HepG2 (cell line): ENCODE results near the gene ADAP2. TPM values are rescaled to one million over a fixed set of nuclear protein-coding genes. Genes with fewer than 3 reads are reported as not detected.
"Not testable (repeated sequence)": the region's sequence is repeated elsewhere in the genome, so short reads cannot be mapped to it uniquely, and the experiment has no call there.

ENCODE experiments used
- ATAC-seq: fragments of 200-7000 bp; cut with Tn5 transposase; 3 replicates; pipeline ENCODE4 v1.9.1; 2020; ENCODE audit warnings: mild to moderate bottlenecking, moderate library complexity
- BruUV-seq: library from RNA; stranded (reverse); fragments of 400-500 nt; replicated peaks from 2 replicates; lab custom pipeline; 2021; lab: Mats Ljungman, UMichigan
- CTCF ChIA-PET: fragments of 300-600 bp; formaldehyde crosslinking; extraction: SDS; loops from one replicate; lab custom pipeline; 2021; ENCODE audit warnings: low total read pairs, inconsistent platforms, low intra/inter-chr PET ratio; lab: Yijun Ruan, JAX
- POLR2A ChIA-PET: fragments of 350-600 bp; sonication (Branson Sonifier 250); formaldehyde crosslinking; loops from one replicate; lab custom pipeline; 2020; ENCODE audit warnings: antibody characterized with exemption, inconsistent platforms; lab: Yijun Ruan, JAX
- DNase-seq: peaks from one replicate; pipeline ENCODE4 v3.0.0-alpha.2; 2015; ENCODE audit warnings: low spot score
- FAIRE-seq: peaks from 3 replicates; lab custom pipeline; 2011; peaks lifted over from hg19 to GRCh38; lab: Jason Lieb, UNC
- H2AFZ ChIP-seq: one replicate; pipeline ENCODE4 v1.6.1; 2011; ENCODE audit warnings: low read length, inconsistent platforms
- H3K27ac ChIP-seq: fragments of 300-600 bp; 3 replicates; pipeline ENCODE4 v1.8.0; 2011; ENCODE audit warnings: mixed run types, mild to moderate bottlenecking, mixed read lengths, low read length, inconsistent platforms; ENCODE audit not compliant: insufficient read depth; ENCODE audit errors: extremely low read length
- H3K27me3 ChIP-seq, 2 experiments: fragments of 200-600 bp in 1 of 2; 2 replicates in 1 of 2; 3 replicates in 1 of 2; pipeline versions ENCODE4 v1.6.0 to v1.8.0; 2011; ENCODE audit warnings: low read length in 2 of 2, mild to moderate bottlenecking in 2 of 2, moderate library complexity in 2 of 2, inconsistent platforms in 1 of 2; ENCODE audit not compliant: insufficient read depth in 2 of 2, control insufficient read depth in 1 of 2
- H3K36me3 ChIP-seq, 2 experiments: fragments of 200-600 bp in 1 of 2; replicated peaks in 1 of 2; 2 replicates in 1 of 2; 3 replicates in 1 of 2; pipeline versions ENCODE4 v1.5.1 to v1.8.0; 2011; ENCODE audit warnings: low read length in 2 of 2, inconsistent platforms in 1 of 2; ENCODE audit not compliant: insufficient read depth in 2 of 2, control insufficient read depth in 1 of 2
- H3K4me1 ChIP-seq: 2 replicates; pipeline ENCODE4 v1.5.1; 2012; ENCODE audit warnings: low read length, inconsistent platforms; ENCODE audit not compliant: insufficient read depth
- H3K4me2 ChIP-seq: 2 replicates; pipeline ENCODE4 v1.6.0; 2011; ENCODE audit warnings: low read depth, low read length, inconsistent platforms
- H3K4me3 ChIP-seq, 3 experiments: fragments of 200-600 bp in 1 of 3; sonication (generic), shearing (Covaris generic) in 1 of 3; replicated peaks in 1 of 3; 2 replicates each; pipeline ENCODE4 v1.5.1; 2011 to 2016; ENCODE audit warnings: low read length in 3 of 3, inconsistent platforms in 2 of 3, low read depth in 2 of 3, mild to moderate bottlenecking in 2 of 3, control low read depth in 1 of 3, mixed read lengths in 1 of 3; ENCODE audit not compliant: insufficient read depth in 1 of 3
- H3K79me2 ChIP-seq: one replicate; pipeline ENCODE4 v1.6.1; 2011; ENCODE audit warnings: low read length, inconsistent platforms; ENCODE audit not compliant: insufficient read depth
- H3K9ac ChIP-seq: 2 replicates; pipeline ENCODE4 v1.6.0; 2011; ENCODE audit warnings: mild to moderate bottlenecking, low read depth, low read length, inconsistent platforms; ENCODE audit not compliant: insufficient read depth
- H3K9me3 ChIP-seq: 2 replicates; pipeline ENCODE4 v1.5.1; 2012; ENCODE audit warnings: mild to moderate bottlenecking, low read length
- H4K20me1 ChIP-seq: 2 replicates; pipeline ENCODE4 v1.6.0; 2011; ENCODE audit warnings: inconsistent platforms, mild to moderate bottlenecking, low read length, moderate library complexity; ENCODE audit not compliant: insufficient read depth
- HNF1A ChIP-seq, 2 experiments: sonication (generic) in 1 of 2; formaldehyde crosslinking in 1 of 2; IDR thresholded peaks; 2 replicates each; pipeline versions ENCODE4 v1.4.0 to v1.6.1; 2016 to 2020; ENCODE audit warnings: borderline replicate concordance in 1 of 2, low read depth in 1 of 2, mild to moderate bottlenecking in 1 of 2, missing genetic modification reagents in 1 of 2
- ZNF251 ChIP-seq: sonication (generic); formaldehyde crosslinking; IDR thresholded peaks from 2 replicates; pipeline ENCODE4 v1.9.0; 2021; ENCODE audit warnings: mild to moderate bottlenecking, missing genetic modification reagents
- ZNF382 ChIP-seq: sonication (generic); formaldehyde crosslinking; IDR thresholded peaks from 2 replicates; pipeline ENCODE4 v1.5.0; 2020; ENCODE audit warnings: missing genetic modification reagents, mild to moderate bottlenecking, borderline replicate concordance
- whole genome bisulfite sequencing: methylation state at CpG from one replicate; pipeline ENCODE4 v1.1.6; 2017; ENCODE audit warnings: low lambda C conversion rate; 5-methylcytosine and 5-hydroxymethylcytosine counted together
- in situ Hi-C: cut with HindIII; loops from 2 replicates; pipeline ENCODE4 v1.10.0; 2017; ENCODE audit warnings: low pct_unique_long_range_greater_than_20kb; ENCODE audit not compliant: extremely low pct_ligation_motif_present
- intact Hi-C: fragments of 100-400 bp; cut with micrococcal nuclease; formaldehyde crosslinking; loops from one replicate; pipeline ENCODE4 v1.10.0; 2022; ENCODE audit not compliant: unreplicated experiment
- polyA plus RNA-seq, 8 experiments: library from polyadenylated mRNA; depleted of rRNA in 3 of 8; stranded (reverse) in 7 of 8; unstranded in 1 of 8; fragments of >200 nt; fragmentation: Illumina TruSeq in 4 of 8; extraction: Trizol in 4 of 8; gene quantifications; 2 replicates each; pipeline versions ENCODE4 v1.2.1 to v1.2.3, GENCODE V29; 2011 to 2016; ENCODE audit warnings: low read depth in 4 of 8, missing spikeins in 1 of 8, mixed read lengths in 1 of 8; ENCODE audit not compliant: insufficient read depth in 1 of 8
- total RNA-seq, 5 experiments: library from RNA; depleted of rRNA; stranded (reverse); fragments of >200 nt; fragmentation: Illumina TruSeq; extraction: Trizol; gene quantifications; 2 replicates each; pipeline ENCODE4 v1.2.3, GENCODE V29; 2016; ENCODE audit warnings: low read depth in 1 of 5

ADAP2 gene
- total and polyA plus RNA-seq, 2 of the 13 experiments (the other 11 are each of a cell fraction or from before 2014, with no cell fraction given) = 0.51 to 0.70 TPM

- TF ChIP-seq ZNF382 (CRISPR knock-in tag) = no peak
Observed at GRCh38 chr17:30964876-30965275, 43.1 kb downstream of the ADAP2 start (continued).

- Histone ChIP-seq H3K9ac (no peak overlapping the region), H3K9me3 (no peaks in the 10 kb centered on the region), H3K79me2 (no peaks in the 10 kb centered on the region), H3K27ac (no peak overlapping the region), H3K4me1 (no peaks in the 10 kb centered on the region), H3K4me3 (no peak overlapping the region), H4K20me1 (no peaks in the 10 kb centered on the region), H2AFZ (no peak overlapping the region), H3K27me3 (no peaks in the 10 kb centered on the region), H3K36me3 (no peaks in the 10 kb centered on the region), H3K4me2 (no peak overlapping the region)
- ATAC-seq (no peak), DNase-seq (no peak), FAIRE-seq (no peak)
- intact Hi-C loops (no loop called here), in situ Hi-C loops (no loop called here)
- WGBS = 53% methylated on average over 3 of the region's 3 CpGs
- no TSS peak for BruUV-seq
- ChIA-PET CTCF (no interaction called here), POLR2A (no interaction called here)
- TF ChIP-seq HNF1A (IDR thresholded peaks at IDR 0.05; ENCODE audit: low read depth) (no peak), HNF1A (CRISPR knock-in tag; IDR thresholded peaks at IDR 0.05; ENCODE audit: borderline replicate concordance) (no peak), ZNF251 (CRISPR knock-in tag) (no peak)
Observed at GRCh38 chr17:30965686-30966085, 43.9 kb downstream of the ADAP2 start.

DNA sequence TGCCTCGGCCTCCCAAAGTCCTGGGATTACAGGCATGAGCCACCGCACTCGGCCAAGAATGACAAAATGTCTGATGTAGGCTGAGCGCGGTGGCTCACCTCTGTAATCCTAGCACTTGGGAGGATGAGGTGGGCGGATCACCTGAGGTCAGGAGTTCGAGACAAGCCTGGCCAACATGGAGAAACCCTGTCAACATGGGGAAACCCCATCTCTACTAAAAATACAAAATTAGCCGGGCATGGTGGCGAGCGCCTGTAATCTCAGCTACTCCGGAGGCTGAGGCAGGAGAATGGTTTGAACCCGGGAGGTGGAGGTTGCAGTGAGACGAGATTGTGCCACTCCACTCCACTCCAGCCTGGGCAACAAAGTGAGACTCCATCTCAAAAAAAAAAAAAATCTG is 46.2 kb downstream of the ADAP2 start:
- H3K4me1 ChIP-seq = peaks cover 12% of the 10 kb centered on the region; the same call in 1 of the 2 replicates
- BruUV-seq, H3K9me3 ChIP-seq, H3K36me3 ChIP-seq, FAIRE-seq, intact Hi-C loops, in situ Hi-C loops, H4K20me1 ChIP-seq, ATAC-seq, H3K4me3 ChIP-seq, H3K27me3 ChIP-seq, POLR2A ChIA-PET, H2AFZ ChIP-seq, H3K4me2 ChIP-seq, H3K27ac ChIP-seq, H3K9ac ChIP-seq, CTCF ChIA-PET, H3K79me2 ChIP-seq, DNase-seq: not testable (repeated sequence)
- 80% methylated on average over 13 of the region's 13 CpGs for WGBS
